K562 (cell line): ENCODE measurements around the gene IRF3. TPM values are rescaled to one million over a fixed set of nuclear protein-coding genes. Genes with fewer than 3 reads are reported as not detected.

Experiments used
- EHMT2 ChIP-seq: fragments of 450-650 bp; IDR thresholded peaks from 2 replicates; pipeline ENCODE4 v1.6.1; 2018; ENCODE audit warnings: antibody characterized with exemption
- ETS2 ChIP-seq: IDR thresholded peaks from 2 replicates; pipeline ENCODE4 v1.6.1; 2016; ENCODE audit warnings: borderline replicate concordance, missing genetic modification characterization, mild to moderate bottlenecking, moderate library complexity, missing compliant biosample characterization; ENCODE audit not compliant: poor library complexity, severe bottlenecking
- KLF10 ChIP-seq: fragments of 250-450 bp; sonication (Bioruptor Pico); IDR thresholded peaks from 2 replicates; pipeline ENCODE4 v1.6.1; 2021; ENCODE audit warnings: matching md5 sums
- MEF2D ChIP-seq: conservative IDR thresholded peaks from 2 replicates; pipeline ENCODE4 v1.6.1; 2016; ENCODE audit warnings: low read depth, missing genetic modification characterization, missing compliant biosample characterization
- NELFE ChIP-seq: IDR thresholded peaks from 2 replicates; pipeline ENCODE4 v1.6.1; 2011; ENCODE audit warnings: mild to moderate bottlenecking; ENCODE audit not compliant: insufficient read depth, insufficient read length
- SMC3 ChIP-seq: conservative IDR thresholded peaks from 2 replicates; pipeline ENCODE4 v1.6.1; 2011; ENCODE audit warnings: low read depth, low read length, improper control_type of control experiment; ENCODE audit not compliant: insufficient read depth
- TCF7 ChIP-seq: sonication (generic); IDR thresholded peaks from 2 replicates; pipeline ENCODE4 v1.6.1; 2016; ENCODE audit warnings: antibody characterized with exemption, borderline replicate concordance
- THAP7 ChIP-seq: fragments of 250-450 bp; sonication (Bioruptor Pico); IDR thresholded peaks from 2 replicates; pipeline ENCODE4 v1.5.0; 2021
- WHSC1 ChIP-seq: IDR thresholded peaks from one replicate; pipeline ENCODE4 v1.6.1; 2012; ENCODE audit warnings: low read length, control low read depth, inconsistent platforms
- ZBTB34 ChIP-seq: fragments of 250-450 bp; sonication (Bioruptor Pico); IDR thresholded peaks from 2 replicates; pipeline ENCODE4 v1.8.0; 2021; ENCODE audit warnings: mild to moderate bottlenecking, moderate library complexity
- ZBTB8A ChIP-seq: fragments of 450-650 bp; IDR thresholded peaks from 2 replicates; pipeline ENCODE4 v1.6.1; 2018; ENCODE audit warnings: mild to moderate bottlenecking, moderate library complexity; ENCODE audit not compliant: partially characterized antibody
- ZNF124 ChIP-seq: sonication (generic); formaldehyde crosslinking; IDR thresholded peaks from 2 replicates; pipeline ENCODE4 v1.8.1; 2022; ENCODE audit warnings: missing genetic modification reagents
- ZNF780A ChIP-seq: fragments of 250-450 bp; sonication (Bioruptor Pico); IDR thresholded peaks from 2 replicates; pipeline ENCODE4 v1.5.0; 2021; ENCODE audit warnings: mild to moderate bottlenecking
- polyA plus RNA-seq, 8 experiments: library from polyadenylated mRNA; depleted of rRNA in 4 of 8; stranded (reverse) in 5 of 8; unstranded in 3 of 8; fragments of >200 nt; fragmentation: Nextera tagmentation in 2 of 8; fragmentation: Illumina TruSeq in 1 of 8; extraction: Ambion mirVana in 2 of 8; extraction: Trizol in 1 of 8; gene quantifications; 2 replicates each; pipeline versions ENCODE4 v1.2.1 to v1.2.3, GENCODE V29; 2011 to 2014; ENCODE audit warnings: inconsistent platforms in 1 of 8, missing spikeins in 1 of 8
- total RNA-seq, 7 experiments: library from RNA; depleted of rRNA in 6 of 7; stranded (reverse); fragments of >200 nt in 6 of 7; fragmentation: Illumina TruSeq in 2 of 7; extraction: Trizol in 2 of 7; gene quantifications; 2 replicates each; pipeline versions ENCODE4 v1.2.1 to v1.2.3, GENCODE V29; 2011 to 2021; ENCODE audit warnings: low replicate concordance in 1 of 7
- TF ChIP-seq, protein P1 (sequence below): fragments of 200-600 bp; sonication (generic); IDR thresholded peaks from one replicate; pipeline ENCODE4 v1.6.1; 2012; ENCODE audit warnings: mild to moderate bottlenecking, low read depth, low read length, inconsistent platforms

IRF3 gene
- total and polyA plus RNA-seq, 9 of the 15 experiments (the other 6 are each of a cell fraction or from before 2014, with no cell fraction given): 7.5 to 145 (median 65.4) TPM

DNA sequence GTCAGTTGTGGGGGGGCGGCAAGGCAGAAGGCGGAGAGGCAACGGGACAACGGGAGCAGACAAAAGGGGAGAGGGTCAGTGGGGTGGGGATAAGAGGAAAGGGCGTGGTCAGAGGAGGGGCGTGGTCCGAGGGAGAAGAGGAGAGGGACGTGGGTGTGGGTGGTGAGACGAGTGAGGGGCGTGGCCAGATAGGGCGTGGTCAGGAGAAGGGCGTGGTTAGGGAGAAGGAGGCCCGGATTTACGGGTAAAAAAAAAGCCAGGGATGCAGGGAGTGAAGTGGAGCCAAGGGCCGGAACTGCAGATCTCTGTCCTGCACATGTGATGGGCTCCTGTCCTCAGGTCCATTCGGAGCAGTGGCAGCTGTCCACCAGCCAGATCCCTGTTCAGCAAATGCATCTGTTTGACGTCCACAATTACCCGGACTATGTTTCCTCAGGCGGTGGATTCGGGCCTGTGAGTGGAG lies 46.8 kb upstream of the IRF3 start (continued):
- TF ChIP-seq THAP7 (CRISPR knock-in tag): no peak
- no peak for TF ChIP-seq SMC3
- no peak for TF ChIP-seq KLF10 (CRISPR knock-in tag)
- no peak for TF ChIP-seq ZNF124 (CRISPR knock-in tag)
- TF ChIP-seq, protein P1, sequence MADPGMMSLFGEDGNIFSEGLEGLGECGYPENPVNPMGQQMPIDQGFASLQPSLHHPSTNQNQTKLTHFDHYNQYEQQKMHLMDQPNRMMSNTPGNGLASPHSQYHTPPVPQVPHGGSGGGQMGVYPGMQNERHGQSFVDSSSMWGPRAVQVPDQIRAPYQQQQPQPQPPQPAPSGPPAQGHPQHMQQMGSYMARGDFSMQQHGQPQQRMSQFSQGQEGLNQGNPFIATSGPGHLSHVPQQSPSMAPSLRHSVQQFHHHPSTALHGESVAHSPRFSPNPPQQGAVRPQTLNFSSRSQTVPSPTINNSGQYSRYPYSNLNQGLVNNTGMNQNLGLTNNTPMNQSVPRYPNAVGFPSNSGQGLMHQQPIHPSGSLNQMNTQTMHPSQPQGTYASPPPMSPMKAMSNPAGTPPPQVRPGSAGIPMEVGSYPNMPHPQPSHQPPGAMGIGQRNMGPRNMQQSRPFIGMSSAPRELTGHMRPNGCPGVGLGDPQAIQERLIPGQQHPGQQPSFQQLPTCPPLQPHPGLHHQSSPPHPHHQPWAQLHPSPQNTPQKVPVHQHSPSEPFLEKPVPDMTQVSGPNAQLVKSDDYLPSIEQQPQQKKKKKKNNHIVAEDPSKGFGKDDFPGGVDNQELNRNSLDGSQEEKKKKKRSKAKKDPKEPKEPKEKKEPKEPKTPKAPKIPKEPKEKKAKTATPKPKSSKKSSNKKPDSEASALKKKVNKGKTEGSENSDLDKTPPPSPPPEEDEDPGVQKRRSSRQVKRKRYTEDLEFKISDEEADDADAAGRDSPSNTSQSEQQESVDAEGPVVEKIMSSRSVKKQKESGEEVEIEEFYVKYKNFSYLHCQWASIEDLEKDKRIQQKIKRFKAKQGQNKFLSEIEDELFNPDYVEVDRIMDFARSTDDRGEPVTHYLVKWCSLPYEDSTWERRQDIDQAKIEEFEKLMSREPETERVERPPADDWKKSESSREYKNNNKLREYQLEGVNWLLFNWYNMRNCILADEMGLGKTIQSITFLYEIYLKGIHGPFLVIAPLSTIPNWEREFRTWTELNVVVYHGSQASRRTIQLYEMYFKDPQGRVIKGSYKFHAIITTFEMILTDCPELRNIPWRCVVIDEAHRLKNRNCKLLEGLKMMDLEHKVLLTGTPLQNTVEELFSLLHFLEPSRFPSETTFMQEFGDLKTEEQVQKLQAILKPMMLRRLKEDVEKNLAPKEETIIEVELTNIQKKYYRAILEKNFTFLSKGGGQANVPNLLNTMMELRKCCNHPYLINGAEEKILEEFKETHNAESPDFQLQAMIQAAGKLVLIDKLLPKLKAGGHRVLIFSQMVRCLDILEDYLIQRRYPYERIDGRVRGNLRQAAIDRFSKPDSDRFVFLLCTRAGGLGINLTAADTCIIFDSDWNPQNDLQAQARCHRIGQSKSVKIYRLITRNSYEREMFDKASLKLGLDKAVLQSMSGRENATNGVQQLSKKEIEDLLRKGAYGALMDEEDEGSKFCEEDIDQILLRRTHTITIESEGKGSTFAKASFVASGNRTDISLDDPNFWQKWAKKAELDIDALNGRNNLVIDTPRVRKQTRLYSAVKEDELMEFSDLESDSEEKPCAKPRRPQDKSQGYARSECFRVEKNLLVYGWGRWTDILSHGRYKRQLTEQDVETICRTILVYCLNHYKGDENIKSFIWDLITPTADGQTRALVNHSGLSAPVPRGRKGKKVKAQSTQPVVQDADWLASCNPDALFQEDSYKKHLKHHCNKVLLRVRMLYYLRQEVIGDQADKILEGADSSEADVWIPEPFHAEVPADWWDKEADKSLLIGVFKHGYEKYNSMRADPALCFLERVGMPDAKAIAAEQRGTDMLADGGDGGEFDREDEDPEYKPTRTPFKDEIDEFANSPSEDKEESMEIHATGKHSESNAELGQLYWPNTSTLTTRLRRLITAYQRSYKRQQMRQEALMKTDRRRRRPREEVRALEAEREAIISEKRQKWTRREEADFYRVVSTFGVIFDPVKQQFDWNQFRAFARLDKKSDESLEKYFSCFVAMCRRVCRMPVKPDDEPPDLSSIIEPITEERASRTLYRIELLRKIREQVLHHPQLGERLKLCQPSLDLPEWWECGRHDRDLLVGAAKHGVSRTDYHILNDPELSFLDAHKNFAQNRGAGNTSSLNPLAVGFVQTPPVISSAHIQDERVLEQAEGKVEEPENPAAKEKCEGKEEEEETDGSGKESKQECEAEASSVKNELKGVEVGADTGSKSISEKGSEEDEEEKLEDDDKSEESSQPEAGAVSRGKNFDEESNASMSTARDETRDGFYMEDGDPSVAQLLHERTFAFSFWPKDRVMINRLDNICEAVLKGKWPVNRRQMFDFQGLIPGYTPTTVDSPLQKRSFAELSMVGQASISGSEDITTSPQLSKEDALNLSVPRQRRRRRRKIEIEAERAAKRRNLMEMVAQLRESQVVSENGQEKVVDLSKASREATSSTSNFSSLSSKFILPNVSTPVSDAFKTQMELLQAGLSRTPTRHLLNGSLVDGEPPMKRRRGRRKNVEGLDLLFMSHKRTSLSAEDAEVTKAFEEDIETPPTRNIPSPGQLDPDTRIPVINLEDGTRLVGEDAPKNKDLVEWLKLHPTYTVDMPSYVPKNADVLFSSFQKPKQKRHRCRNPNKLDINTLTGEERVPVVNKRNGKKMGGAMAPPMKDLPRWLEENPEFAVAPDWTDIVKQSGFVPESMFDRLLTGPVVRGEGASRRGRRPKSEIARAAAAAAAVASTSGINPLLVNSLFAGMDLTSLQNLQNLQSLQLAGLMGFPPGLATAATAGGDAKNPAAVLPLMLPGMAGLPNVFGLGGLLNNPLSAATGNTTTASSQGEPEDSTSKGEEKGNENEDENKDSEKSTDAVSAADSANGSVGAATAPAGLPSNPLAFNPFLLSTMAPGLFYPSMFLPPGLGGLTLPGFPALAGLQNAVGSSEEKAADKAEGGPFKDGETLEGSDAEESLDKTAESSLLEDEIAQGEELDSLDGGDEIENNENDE: no peak
- TF ChIP-seq TCF7: no peak
- TF ChIP-seq ETS2 (tag): no peak
- no peak for TF ChIP-seq ZBTB34 (CRISPR knock-in tag)
- TF ChIP-seq NELFE: no peak
- no peak for TF ChIP-seq ZNF780A (CRISPR knock-in tag)
- TF ChIP-seq WHSC1: no peak
- TF ChIP-seq EHMT2: no peak; the same call in 1 of the 2 replicates
- no peak for TF ChIP-seq MEF2D (tag)
- no peak for TF ChIP-seq ZBTB8A
